ENCODE measurements around the gene IFFO2.

IFFO2 gene

GRCh38 chr1:18992646-18993045 is 36.2 kb upstream of the IFFO2 start:
- H3K9me3 ChIP-seq (ENCODE audit: control insufficient read depth, insufficient read depth, low read length): no peaks in the 10 kb centered on the region
- H3K27ac ChIP-seq (ENCODE audit: low read length): no peak overlapping the region
- H3K36me3 ChIP-seq (ENCODE audit: control insufficient read depth, insufficient read depth, low read length): no peaks in the 10 kb centered on the region
- no peak overlapping the region for H3K4me3 ChIP-seq (ENCODE audit: low read length)
- no peaks in the 10 kb centered on the region for H3K27me3 ChIP-seq (ENCODE audit: control insufficient read depth, insufficient read depth, low read length)
- DNase-seq (ENCODE audit: low read depth, low spot score): no peak
- H3K4me1 ChIP-seq (ENCODE audit: control insufficient read depth, insufficient read depth, low read length): no peaks in the 10 kb centered on the region; the same call in 1 of the 2 replicates
- no CpG with 5 or more reads among the region's 3 CpGs for WGBS (ENCODE audit: insufficient coverage, insufficient read length)

- Histone ChIP-seq H3K27me3 (ENCODE audit: control insufficient read depth, insufficient read depth, low read length) (no peaks in the 10 kb centered on the region), H3K4me1 (ENCODE audit: control insufficient read depth, insufficient read depth, low read length) (no peaks in the 10 kb centered on the region; the same call in 1 of the 2 replicates), H3K9me3 (ENCODE audit: control insufficient read depth, insufficient read depth, low read length) (no peaks in the 10 kb centered on the region), H3K27ac (ENCODE audit: low read length) (no peak overlapping the region), H3K36me3 (ENCODE audit: control insufficient read depth, insufficient read depth, low read length) (no peaks in the 10 kb centered on the region), H3K4me3 (ENCODE audit: low read length) (no peak overlapping the region)
- WGBS (ENCODE audit: insufficient coverage, insufficient read length): no CpG with 5 or more reads among the region's 3 CpGs
- no peak for DNase-seq (ENCODE audit: low read depth, low spot score)
These were observed 35.1 kb upstream of the IFFO2 start for GRCh38 chr1:18991585-18991984.

- H3K9me3 ChIP-seq (ENCODE audit: control insufficient read depth, insufficient read depth, low read length): no peaks in the 10 kb centered on the region
- H3K27ac ChIP-seq (ENCODE audit: low read length): no peak overlapping the region
- H3K36me3 ChIP-seq (ENCODE audit: control insufficient read depth, insufficient read depth, low read length): no peaks in the 10 kb centered on the region
- no peak overlapping the region; the same call in 1 of the 2 replicates for H3K4me3 ChIP-seq (ENCODE audit: low read length)
- no peak for DNase-seq (ENCODE audit: low read depth, low spot score)
- no peaks in the 10 kb centered on the region for H3K27me3 ChIP-seq (ENCODE audit: control insufficient read depth, insufficient read depth, low read length)
- no peaks in the 10 kb centered on the region; the same call in 1 of the 2 replicates for H3K4me1 ChIP-seq (ENCODE audit: control insufficient read depth, insufficient read depth, low read length)
- no CpG with 5 or more reads among the region's 9 CpGs for WGBS (ENCODE audit: insufficient coverage, insufficient read length)
These were observed 33.4 kb upstream of the IFFO2 start for GRCh38 chr1:18989896-18990295.

- no peaks in the 10 kb centered on the region for H3K9me3 ChIP-seq (ENCODE audit: control insufficient read depth, insufficient read depth, low read length)
- no peak for DNase-seq (ENCODE audit: low read depth, low spot score)
- H3K27me3 ChIP-seq (ENCODE audit: control insufficient read depth, insufficient read depth, low read length): no peaks in the 10 kb centered on the region
- no peaks in the 10 kb centered on the region; the same call in 1 of the 2 replicates for H3K4me1 ChIP-seq (ENCODE audit: control insufficient read depth, insufficient read depth, low read length)
- H3K36me3 ChIP-seq (ENCODE audit: control insufficient read depth, insufficient read depth, low read length): no peaks in the 10 kb centered on the region
- no peak overlapping the region for H3K4me3 ChIP-seq (ENCODE audit: low read length)
- no peak overlapping the region for H3K27ac ChIP-seq (ENCODE audit: low read length)
- WGBS (ENCODE audit: insufficient coverage, insufficient read length): no CpG with 5 or more reads among the region's 11 CpGs
These were observed 32.8 kb upstream of the IFFO2 start for GRCh38 chr1:18989176-18989799.

GRCh38 chr1:18981242-18981641 is 24.8 kb upstream of the IFFO2 start:
- Histone ChIP-seq H3K27ac (ENCODE audit: low read length) (no peak overlapping the region), H3K4me1 (ENCODE audit: control insufficient read depth, insufficient read depth, low read length) (no peaks in the 10 kb centered on the region), H3K4me3 (ENCODE audit: low read length) (no peak overlapping the region), H3K27me3 (ENCODE audit: control insufficient read depth, insufficient read depth, low read length) (no peaks in the 10 kb centered on the region), H3K36me3 (ENCODE audit: control insufficient read depth, insufficient read depth, low read length) (no peaks in the 10 kb centered on the region), H3K9me3 (ENCODE audit: control insufficient read depth, insufficient read depth, low read length) (no peaks in the 10 kb centered on the region)
- WGBS (ENCODE audit: insufficient coverage, insufficient read length): no CpG with 5 or more reads among the region's 2 CpGs
- no peak for DNase-seq (ENCODE audit: low read depth, low spot score)

- WGBS (ENCODE audit: insufficient coverage, insufficient read length): no CpG with 5 or more reads among the region's 2 CpGs
- H3K9me3 ChIP-seq (ENCODE audit: control insufficient read depth, insufficient read depth, low read length): no peaks in the 10 kb centered on the region
These were observed 22.2 kb upstream of the IFFO2 start for GRCh38 chr1:18978706-18979105.

GRCh38 chr1:18977428-18977827 is 21.0 kb upstream of the IFFO2 start:
- no peak for DNase-seq (ENCODE audit: low read depth, low spot score)
- no peaks in the 10 kb centered on the region for H3K9me3 ChIP-seq (ENCODE audit: control insufficient read depth, insufficient read depth, low read length)
- no peaks in the 10 kb centered on the region for H3K36me3 ChIP-seq (ENCODE audit: control insufficient read depth, insufficient read depth, low read length)
- no peaks in the 10 kb centered on the region for H3K27me3 ChIP-seq (ENCODE audit: control insufficient read depth, insufficient read depth, low read length)
- H3K27ac ChIP-seq (ENCODE audit: low read length): no peak overlapping the region
- H3K4me1 ChIP-seq (ENCODE audit: control insufficient read depth, insufficient read depth, low read length): no peaks in the 10 kb centered on the region
- WGBS (ENCODE audit: insufficient coverage, insufficient read length): no CpG with 5 or more reads among the region's 7 CpGs
- no peak overlapping the region for H3K4me3 ChIP-seq (ENCODE audit: low read length)

More at GRCh38 chr1:18978706-18979105, 22.2 kb upstream of the IFFO2 start:
- DNase-seq (ENCODE audit: low read depth, low spot score): no peak
- Histone ChIP-seq H3K4me3 (ENCODE audit: low read length) (no peak overlapping the region), H3K27ac (ENCODE audit: low read length) (no peak overlapping the region), H3K4me1 (ENCODE audit: control insufficient read depth, insufficient read depth, low read length) (no peaks in the 10 kb centered on the region), H3K36me3 (ENCODE audit: control insufficient read depth, insufficient read depth, low read length) (no peaks in the 10 kb centered on the region), H3K27me3 (ENCODE audit: control insufficient read depth, insufficient read depth, low read length) (no peaks in the 10 kb centered on the region)

GRCh38 chr1:18976096-18976495 is 19.6 kb upstream of the IFFO2 start:
- H3K27ac ChIP-seq (ENCODE audit: low read length): no peak overlapping the region
- H3K4me1 ChIP-seq (ENCODE audit: control insufficient read depth, insufficient read depth, low read length): no peaks in the 10 kb centered on the region
- H3K27me3 ChIP-seq (ENCODE audit: control insufficient read depth, insufficient read depth, low read length): no peaks in the 10 kb centered on the region
- no peak overlapping the region for H3K4me3 ChIP-seq (ENCODE audit: low read length)
- H3K9me3 ChIP-seq (ENCODE audit: control insufficient read depth, insufficient read depth, low read length): no peaks in the 10 kb centered on the region
- WGBS (ENCODE audit: insufficient coverage, insufficient read length): no CpG with 5 or more reads among the region's 8 CpGs
- DNase-seq (ENCODE audit: low read depth, low spot score): no peak
- H3K36me3 ChIP-seq (ENCODE audit: control insufficient read depth, insufficient read depth, low read length): no peaks in the 10 kb centered on the region

GRCh38 chr1:18974606-18975005 is 18.1 kb upstream of the IFFO2 start:
- no peak overlapping the region for H3K27ac ChIP-seq (ENCODE audit: low read length)
- H3K4me1 ChIP-seq (ENCODE audit: control insufficient read depth, insufficient read depth, low read length): no peaks in the 10 kb centered on the region
- no peaks in the 10 kb centered on the region for H3K27me3 ChIP-seq (ENCODE audit: control insufficient read depth, insufficient read depth, low read length)
- no peaks in the 10 kb centered on the region for H3K36me3 ChIP-seq (ENCODE audit: control insufficient read depth, insufficient read depth, low read length)
- no peaks in the 10 kb centered on the region for H3K9me3 ChIP-seq (ENCODE audit: control insufficient read depth, insufficient read depth, low read length)
- no peak for DNase-seq (ENCODE audit: low read depth, low spot score)
- no peak overlapping the region for H3K4me3 ChIP-seq (ENCODE audit: low read length)
- WGBS (ENCODE audit: insufficient coverage, insufficient read length): no CpG with 5 or more reads among the region's 7 CpGs

- no CpG with 5 or more reads among the region's 8 CpGs for WGBS (ENCODE audit: insufficient coverage, insufficient read length)
- Histone ChIP-seq H3K9me3 (ENCODE audit: control insufficient read depth, insufficient read depth, low read length) (no peaks in the 10 kb centered on the region), H3K36me3 (ENCODE audit: control insufficient read depth, insufficient read depth, low read length) (no peaks in the 10 kb centered on the region), H3K4me1 (ENCODE audit: control insufficient read depth, insufficient read depth, low read length) (no peaks in the 10 kb centered on the region), H3K27ac (ENCODE audit: low read length) (no peak overlapping the region), H3K27me3 (ENCODE audit: control insufficient read depth, insufficient read depth, low read length) (no peaks in the 10 kb centered on the region), H3K4me3 (ENCODE audit: low read length) (no peak overlapping the region)
- DNase-seq (ENCODE audit: low read depth, low spot score): no peak
These were observed 17.5 kb upstream of the IFFO2 start for GRCh38 chr1:18974005-18974404.

- no peaks in the 10 kb centered on the region for H3K36me3 ChIP-seq (ENCODE audit: control insufficient read depth, insufficient read depth, low read length)
- H3K4me3 ChIP-seq (ENCODE audit: low read length): no peak overlapping the region
- H3K27ac ChIP-seq (ENCODE audit: low read length): no peak overlapping the region
- no CpG with 5 or more reads among the region's 7 CpGs for WGBS (ENCODE audit: insufficient coverage, insufficient read length)
- H3K27me3 ChIP-seq (ENCODE audit: control insufficient read depth, insufficient read depth, low read length): no peaks in the 10 kb centered on the region
- H3K9me3 ChIP-seq (ENCODE audit: control insufficient read depth, insufficient read depth, low read length): no peaks in the 10 kb centered on the region
- no peaks in the 10 kb centered on the region for H3K4me1 ChIP-seq (ENCODE audit: control insufficient read depth, insufficient read depth, low read length)
- no peak for DNase-seq (ENCODE audit: low read depth, low spot score)
These were observed 17.0 kb upstream of the IFFO2 start for GRCh38 chr1:18973446-18973955.

Measured in iPS DF 6.9 (cell line).